ENCODE results near the gene PCBP3.

DNA sequence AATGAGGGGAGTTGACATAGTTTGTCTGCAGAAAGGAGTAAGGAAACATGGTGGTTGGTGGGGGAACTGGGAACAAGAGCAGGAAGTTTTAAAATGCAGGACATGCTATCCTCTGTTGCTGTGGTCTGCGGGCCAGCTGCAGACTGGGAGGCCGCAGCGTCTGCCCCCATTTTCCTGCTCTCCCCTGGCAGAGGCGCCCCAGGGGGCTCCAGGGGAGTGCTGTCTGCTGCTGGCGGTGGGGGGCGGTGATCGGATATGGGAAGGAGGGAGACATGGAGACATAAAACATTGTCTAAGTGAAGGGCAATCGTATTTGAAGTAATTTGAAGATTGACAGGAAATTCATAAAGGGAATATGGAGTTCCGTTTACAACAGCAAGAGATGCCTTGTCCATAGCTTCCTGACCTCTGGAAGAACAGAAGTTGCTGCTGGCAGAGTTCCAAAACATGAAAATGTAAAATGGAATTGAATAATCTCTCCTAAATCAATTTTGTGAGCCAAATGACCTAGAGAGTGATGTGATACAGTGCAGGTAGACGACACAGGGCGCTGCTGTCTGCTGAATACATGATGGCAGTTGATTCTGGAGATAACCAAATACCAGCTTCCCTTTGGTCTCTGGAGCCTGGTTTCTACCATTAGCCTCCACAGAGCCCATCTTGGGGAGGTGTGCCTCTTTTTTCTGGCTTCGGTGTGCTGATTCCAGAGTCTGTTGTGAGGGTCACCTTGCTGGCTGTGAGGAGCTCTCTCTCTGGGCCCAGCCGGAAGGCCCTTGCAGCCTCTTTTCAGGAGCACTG is 61.0 kb downstream of the PCBP3 start:
- TF ChIP-seq, protein P1, sequence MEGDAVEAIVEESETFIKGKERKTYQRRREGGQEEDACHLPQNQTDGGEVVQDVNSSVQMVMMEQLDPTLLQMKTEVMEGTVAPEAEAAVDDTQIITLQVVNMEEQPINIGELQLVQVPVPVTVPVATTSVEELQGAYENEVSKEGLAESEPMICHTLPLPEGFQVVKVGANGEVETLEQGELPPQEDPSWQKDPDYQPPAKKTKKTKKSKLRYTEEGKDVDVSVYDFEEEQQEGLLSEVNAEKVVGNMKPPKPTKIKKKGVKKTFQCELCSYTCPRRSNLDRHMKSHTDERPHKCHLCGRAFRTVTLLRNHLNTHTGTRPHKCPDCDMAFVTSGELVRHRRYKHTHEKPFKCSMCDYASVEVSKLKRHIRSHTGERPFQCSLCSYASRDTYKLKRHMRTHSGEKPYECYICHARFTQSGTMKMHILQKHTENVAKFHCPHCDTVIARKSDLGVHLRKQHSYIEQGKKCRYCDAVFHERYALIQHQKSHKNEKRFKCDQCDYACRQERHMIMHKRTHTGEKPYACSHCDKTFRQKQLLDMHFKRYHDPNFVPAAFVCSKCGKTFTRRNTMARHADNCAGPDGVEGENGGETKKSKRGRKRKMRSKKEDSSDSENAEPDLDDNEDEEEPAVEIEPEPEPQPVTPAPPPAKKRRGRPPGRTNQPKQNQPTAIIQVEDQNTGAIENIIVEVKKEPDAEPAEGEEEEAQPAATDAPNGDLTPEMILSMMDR (IDR thresholded peaks at IDR 0.05; ENCODE audit: borderline replicate concordance, extremely low read depth, low read length, poor library complexity, severe bottlenecking), result no peak
- TF ChIP-seq EZH2 (IDR thresholded peaks at IDR 0.05; ENCODE audit: borderline replicate concordance, low read depth, low read length, severe bottlenecking), result no peak
